Upper lobe of left lung (tissue), 6 donors: ENCODE data around the gene KCNAB1. TPM values are rescaled to one million over a fixed set of nuclear protein-coding genes. Genes with fewer than 3 reads are reported as not detected.

Experiments used
- ATAC-seq, 2 donors: fragments of 200-7000 bp; cut with Tn5 transposase; one replicate each; pipeline ENCODE4 v1.9.1; 2022; ENCODE audit warnings: mild to moderate bottlenecking in 2 of 2, moderate library complexity in 2 of 2; ENCODE audit not compliant: low FRiP score in 2 of 2
- DNase-seq, 2 donors: peaks; one replicate each; pipeline ENCODE4 v3.0.0-alpha.2; 2019 to 2020
- H3K27ac ChIP-seq, 4 donors: fragments of 200-600 bp; sonication (generic); one replicate each; pipeline ENCODE4 v1.5.1; 2016 to 2019
- H3K27me3 ChIP-seq, 4 donors: fragments of 200-600 bp; sonication (generic); one replicate each; pipeline ENCODE4 v1.5.1; 2017 to 2019
- H3K36me3 ChIP-seq, 4 donors: fragments of 200-600 bp; sonication (generic); one replicate each; pipeline ENCODE4 v1.5.1; 2016 to 2019
- H3K4me1 ChIP-seq, 4 donors: fragments of 200-600 bp; sonication (generic); one replicate each; pipeline ENCODE4 v1.5.1; 2018 to 2019
- H3K4me3 ChIP-seq, 4 donors: fragments of 200-600 bp; sonication (generic); one replicate each; pipeline ENCODE4 v1.5.1; 2017 to 2019; ENCODE audit warnings: mild to moderate bottlenecking in 2 of 4, moderate library complexity in 1 of 4
- H3K9me3 ChIP-seq, 4 donors: fragments of 200-600 bp; sonication (generic); one replicate each; pipeline ENCODE4 v1.5.1; 2018 to 2019
- EP300 ChIP-seq, 4 donors: sonication (generic); formaldehyde crosslinking; IDR thresholded peaks; one replicate each; pipeline ENCODE4 v1.5.1; 2017; ENCODE audit warnings: antibody characterized with exemption in 4 of 4, control low read depth in 2 of 4
- POLR2A ChIP-seq, 4 donors: fragments of 450-650 bp; IDR thresholded peaks; one replicate each; pipeline ENCODE4 v1.5.1; 2016 to 2017; ENCODE audit warnings: antibody characterized with exemption in 4 of 4, mild to moderate bottlenecking in 2 of 4
- POLR2AphosphoS5 ChIP-seq, 2 donors: sonication (generic); formaldehyde crosslinking; IDR thresholded peaks; one replicate each; pipeline ENCODE4 v1.5.1; 2017; ENCODE audit warnings: antibody characterized with exemption in 2 of 2
- WGBS, 2 donors: methylation state at CpG; one replicate each; pipeline ENCODE4 v1.1.5; 2017 to 2018; 5-methylcytosine and 5-hydroxymethylcytosine counted together
- total RNA-seq, 6 donors: library from RNA; depleted of rRNA in 4 of 6; stranded (reverse); fragments of >200 nt in 4 of 6; gene quantifications; one replicate each; pipeline versions ENCODE4 v1.1.0 to v1.2.1, GENCODE V29; 2016 to 2021
- TF ChIP-seq, protein P1 (sequence below), 6 experiments: fragments of 450-650 bp in 4 of 6; fragments of 200-600 bp in 2 of 6; sonication (generic) in 2 of 6; IDR thresholded peaks; one replicate each; pipeline ENCODE4 v1.5.1; 2016 to 2019; ENCODE audit warnings: antibody characterized with exemption in 6 of 6
- donor health status: DM: no; HTN: no; CAD: no; lungs with moderate emphysema.
- donor health status: DM: no; HTN: yes; CAD: no; lungs with severe emphysema.

KCNAB1 gene
- total RNA-seq, 6 donors from 2014 or later: 0.79 to 5.2 (median 3.0) TPM

DNA sequence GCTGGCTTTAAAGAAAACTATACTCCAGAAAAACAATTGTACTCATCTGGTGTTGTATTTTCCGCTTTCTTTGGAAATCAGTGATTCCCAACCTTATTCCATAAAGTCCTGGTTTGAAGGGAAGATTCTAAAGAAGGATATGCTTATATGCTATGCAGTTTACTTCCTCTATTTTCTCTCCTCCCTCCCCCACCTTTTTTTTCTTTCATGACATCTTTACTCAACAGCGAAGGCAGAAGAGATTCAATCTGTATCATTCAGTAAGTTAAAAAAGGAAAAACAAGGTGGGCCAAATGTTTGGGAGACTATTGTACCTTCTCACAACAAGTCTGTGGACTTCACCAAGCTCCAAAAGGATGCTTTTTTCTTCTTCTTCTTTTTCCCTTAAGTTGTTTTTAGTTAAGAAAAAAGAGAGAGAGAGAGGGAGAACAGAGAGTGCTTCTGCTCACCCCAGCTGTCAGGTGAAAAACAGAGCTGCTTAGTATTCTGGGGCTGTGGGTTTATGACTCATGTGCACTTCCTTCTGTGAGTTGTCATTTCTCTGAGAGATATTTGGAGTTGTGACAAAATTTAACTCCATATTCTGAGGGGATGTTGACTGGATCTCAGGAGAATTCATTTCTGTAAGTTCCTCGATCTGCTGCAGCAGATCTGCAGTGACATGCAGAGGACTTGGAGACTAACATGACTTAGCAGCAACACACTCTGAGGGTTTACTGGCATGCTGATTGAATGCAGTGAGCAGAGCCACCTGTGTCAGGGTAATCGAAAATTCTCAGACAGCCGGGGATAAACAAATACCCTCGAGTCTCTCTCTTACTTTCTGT lies 363.8 kb downstream of the KCNAB1 start:
- Histone ChIP-seq H3K4me1 (peaks cover 0 to 12% (median 8%) of the 10 kb centered on the region in 4 donors), H3K4me3 (no peak overlapping the region), H3K27ac (peak overlapping the region in 3 of 4 donors; percentile 31 to 48 (median 43)), H3K27me3 (no peaks in the 10 kb centered on the region), H3K36me3 (no peaks in the 10 kb centered on the region), H3K9me3 (no peaks in the 10 kb centered on the region)
- WGBS, 2 donors: 33 to 34% methylated on average over 6 of the region's 6 CpGs
- TF ChIP-seq EP300 (IDR thresholded peaks at IDR 0.05) (no peak), POLR2A (IDR thresholded peaks at IDR 0.05) (peak in 1 of 4 donors; percentile 19), POLR2AphosphoS5 (IDR thresholded peaks at IDR 0.05) (no peak)
- TF ChIP-seq, protein P1, sequence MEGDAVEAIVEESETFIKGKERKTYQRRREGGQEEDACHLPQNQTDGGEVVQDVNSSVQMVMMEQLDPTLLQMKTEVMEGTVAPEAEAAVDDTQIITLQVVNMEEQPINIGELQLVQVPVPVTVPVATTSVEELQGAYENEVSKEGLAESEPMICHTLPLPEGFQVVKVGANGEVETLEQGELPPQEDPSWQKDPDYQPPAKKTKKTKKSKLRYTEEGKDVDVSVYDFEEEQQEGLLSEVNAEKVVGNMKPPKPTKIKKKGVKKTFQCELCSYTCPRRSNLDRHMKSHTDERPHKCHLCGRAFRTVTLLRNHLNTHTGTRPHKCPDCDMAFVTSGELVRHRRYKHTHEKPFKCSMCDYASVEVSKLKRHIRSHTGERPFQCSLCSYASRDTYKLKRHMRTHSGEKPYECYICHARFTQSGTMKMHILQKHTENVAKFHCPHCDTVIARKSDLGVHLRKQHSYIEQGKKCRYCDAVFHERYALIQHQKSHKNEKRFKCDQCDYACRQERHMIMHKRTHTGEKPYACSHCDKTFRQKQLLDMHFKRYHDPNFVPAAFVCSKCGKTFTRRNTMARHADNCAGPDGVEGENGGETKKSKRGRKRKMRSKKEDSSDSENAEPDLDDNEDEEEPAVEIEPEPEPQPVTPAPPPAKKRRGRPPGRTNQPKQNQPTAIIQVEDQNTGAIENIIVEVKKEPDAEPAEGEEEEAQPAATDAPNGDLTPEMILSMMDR (IDR thresholded peaks at IDR 0.05): no peak
- ATAC-seq (peak in 1 of 2 donors; percentile 73), DNase-seq (peak in 1 of 2 donors; percentile 30)

GRCh38 chr3:156488767-156489166 lies 368.4 kb downstream of the KCNAB1 start:
- H3K4me3 ChIP-seq: no peak overlapping the region
- no peak overlapping the region for H3K27ac ChIP-seq
- ATAC-seq (peak in 1 of 2 donors; percentile 33), DNase-seq (no peak)
- no peaks in the 10 kb centered on the region for H3K27me3 ChIP-seq
- no peaks in the 10 kb centered on the region for H3K9me3 ChIP-seq
- TF ChIP-seq POLR2A (IDR thresholded peaks at IDR 0.05) (no peak), EP300 (IDR thresholded peaks at IDR 0.05) (no peak), POLR2AphosphoS5 (IDR thresholded peaks at IDR 0.05) (no peak)
- TF ChIP-seq, protein P1 (IDR thresholded peaks at IDR 0.05): no peak
- WGBS, 2 donors: 96% methylated on average over 3 of the region's 3 CpGs
- H3K4me1 ChIP-seq: peaks cover 0 to 8% (median 5%) of the 10 kb centered on the region in 4 donors
- no peaks in the 10 kb centered on the region for H3K36me3 ChIP-seq

GRCh38 chr3:156489462-156489911 lies 369.1 kb downstream of the KCNAB1 start:
- H3K4me1 ChIP-seq: peaks cover 0 to under 1% (median under 1%) of the 10 kb centered on the region in 4 donors
- no peak overlapping the region for H3K27ac ChIP-seq
- H3K9me3 ChIP-seq: no peaks in the 10 kb centered on the region
- no peaks in the 10 kb centered on the region for H3K27me3 ChIP-seq
- DNase-seq (no peak), ATAC-seq (peak in 1 of 2 donors; percentile 76)
- 100% methylated on average over 1 of the region's 1 CpG for WGBS, 2 donors
- H3K4me3 ChIP-seq: no peak overlapping the region
- TF ChIP-seq POLR2A (IDR thresholded peaks at IDR 0.05) (no peak), EP300 (IDR thresholded peaks at IDR 0.05) (no peak), POLR2AphosphoS5 (IDR thresholded peaks at IDR 0.05) (no peak)
- TF ChIP-seq, protein P1 (IDR thresholded peaks at IDR 0.05): no peak
- H3K36me3 ChIP-seq: no peaks in the 10 kb centered on the region

DNA sequence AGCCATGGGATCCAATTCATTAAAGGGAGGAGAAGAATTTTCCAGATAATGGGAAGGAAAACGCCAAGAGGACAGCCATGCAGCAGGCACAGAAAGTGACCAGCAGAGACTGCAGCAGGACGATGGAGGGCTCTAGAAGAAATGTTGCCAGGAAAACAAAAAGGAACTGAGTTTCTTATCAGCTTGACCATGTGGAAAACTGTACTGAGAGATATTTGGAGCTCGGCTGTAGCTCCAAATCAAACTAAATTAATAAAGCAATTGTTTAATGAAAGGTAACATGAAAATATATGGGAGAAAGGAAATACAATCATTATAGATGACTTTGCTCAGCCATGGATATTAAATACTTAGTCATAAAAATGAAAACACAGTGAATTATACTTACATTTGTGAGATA lies 370.8 kb downstream of the KCNAB1 start:
- Histone ChIP-seq H3K36me3 (no peaks in the 10 kb centered on the region), H3K9me3 (no peaks in the 10 kb centered on the region), H3K4me1 (no peaks in the 10 kb centered on the region), H3K27me3 (no peaks in the 10 kb centered on the region), H3K27ac (no peak overlapping the region), H3K4me3 (no peak overlapping the region)
- TF ChIP-seq, protein P1 (IDR thresholded peaks at IDR 0.05): no peak
- TF ChIP-seq EP300 (IDR thresholded peaks at IDR 0.05) (no peak), POLR2A (IDR thresholded peaks at IDR 0.05) (no peak), POLR2AphosphoS5 (IDR thresholded peaks at IDR 0.05) (no peak)
- 59 to 60% methylated on average over 3 of the region's 3 CpGs for WGBS, 2 donors
- no peak for DNase-seq
- ATAC-seq: no peak
